Spleen (tissue), 11 donors: ENCODE measurements around the gene UCP3. TPM values are rescaled to one million over a fixed set of nuclear protein-coding genes. Genes with fewer than 3 reads are reported as not detected.

Experiments
- DNase-seq: peaks from one replicate; pipeline ENCODE4 v3.0.0-alpha.2; 2020
- H3K27ac ChIP-seq, 8 donors: fragments of 200-600 bp; sonication (generic) in 7 of 8; 1 replicate in 4 of 8; 2 replicates in 4 of 8; pipeline versions ENCODE4 v1.5.0 to v1.8.0; 2016 to 2021; ENCODE audit warnings: inconsistent platforms in 4 of 8, mild to moderate bottlenecking in 4 of 8, moderate library complexity in 1 of 8
- H3K27me3 ChIP-seq, 7 donors: fragments of 200-600 bp; sonication (generic) in 6 of 7; replicated peaks in 1 of 7; 1 replicate in 4 of 7; 2 replicates in 3 of 7; pipeline versions ENCODE4 v1.5.0 to v1.8.0; 2016 to 2021; ENCODE audit warnings: inconsistent platforms in 3 of 7, mild to moderate bottlenecking in 1 of 7
- H3K36me3 ChIP-seq, 6 donors: fragments of 200-600 bp; sonication (generic) in 5 of 6; 1 replicate in 4 of 6; 2 replicates in 2 of 6; pipeline versions ENCODE4 v1.5.0 to v1.8.0; 2016 to 2021; ENCODE audit warnings: inconsistent platforms in 2 of 6
- H3K4me1 ChIP-seq, 6 donors: fragments of 200-600 bp; sonication (generic) in 5 of 6; 1 replicate in 3 of 6; 2 replicates in 3 of 6; pipeline versions ENCODE4 v1.5.0 to v1.8.0; 2016 to 2021; ENCODE audit warnings: inconsistent platforms in 3 of 6
- H3K4me3 ChIP-seq, 8 donors: fragments of 200-600 bp; sonication (generic) in 7 of 8; 1 replicate in 4 of 8; 2 replicates in 4 of 8; pipeline versions ENCODE4 v1.5.0 to v1.8.0; 2016 to 2021; ENCODE audit warnings: inconsistent platforms in 4 of 8, mild to moderate bottlenecking in 4 of 8, moderate library complexity in 2 of 8
- H3K9me3 ChIP-seq, 8 donors: fragments of 200-600 bp; sonication (generic) in 7 of 8; 1 replicate in 4 of 8; 2 replicates in 4 of 8; pipeline versions ENCODE4 v1.5.0 to v1.8.0; 2016 to 2021; ENCODE audit warnings: inconsistent platforms in 4 of 8
- POLR2A ChIP-seq, 3 donors: fragments of 450-650 bp; IDR thresholded peaks; one replicate each; pipeline ENCODE4 v1.5.1; 2017; ENCODE audit warnings: antibody characterized with exemption in 3 of 3, mild to moderate bottlenecking in 1 of 3
- POLR2AphosphoS5 ChIP-seq, 3 donors: sonication (generic); formaldehyde crosslinking; IDR thresholded peaks; one replicate each; pipeline ENCODE4 v1.5.1; 2017; ENCODE audit warnings: antibody characterized with exemption in 3 of 3
- WGBS, 5 donors: extraction: QIAGEN DNeasy Blood & Tissue Kit in 3 of 5; methylation state at CpG; one replicate each; pipeline versions ENCODE4 v1.1.5 to v1.1.7; 2013 to 2018; 5-methylcytosine and 5-hydroxymethylcytosine counted together
- intact Hi-C: fragments of 100-400 bp; cut with DNase I; formaldehyde crosslinking; loops from one replicate; pipeline ENCODE4 v1.15.0; 2023; ENCODE audit warnings: low total_unique reads
- polyA plus RNA-seq, 3 donors: library from polyadenylated mRNA; stranded (reverse); fragments of 200-250 nt; gene quantifications; one replicate each; pipeline ENCODE4 v1.2.1, GENCODE V29; 2013
- total RNA-seq, 7 donors: library from RNA; depleted of rRNA in 3 of 7; stranded (reverse); fragments of >200 nt in 3 of 7; fragmentation: NEBNext Ultra II Directional in 4 of 7; extraction: Animal tissue kit (Norgen Biotek cat#: 25700) in 4 of 7; gene quantifications; one replicate each; pipeline versions ENCODE4 v1.1.0 to v1.2.1, GENCODE V29; 2016 to 2021
- TF ChIP-seq, protein P1 (sequence below), 11 experiments: fragments of 200-600 bp in 7 of 11; fragments of 450-650 bp in 4 of 11; sonication (generic) in 4 of 11; IDR thresholded peaks in 8 of 11; conservative IDR thresholded peaks in 3 of 11; 1 replicate in 7 of 11; 2 replicates in 4 of 11; pipeline versions ENCODE4 v1.4.0 to v1.8.0; 2016 to 2021; ENCODE audit warnings: antibody characterized with exemption in 11 of 11, inconsistent platforms in 4 of 11, mild to moderate bottlenecking in 1 of 11
- donor health status: healthy with polysubstance abuse.
- donor health status: DM: no; HTN: no; CAD: no; lungs with moderate emphysema.
- donor health status: DM: no; HTN: no; CAD: no.
- donor health status: Bipolar disorder and iron deficiency.
- donor health status: healthy.
- donor health status: DM: no; HTN: no; CAD: no.
- donor health status: DM: yes; HTN: yes; CAD: no.

Gene UCP3
- total and polyA plus RNA-seq, 10 donors = 0.68 to 7.1 (median 4.2) TPM

DNA sequence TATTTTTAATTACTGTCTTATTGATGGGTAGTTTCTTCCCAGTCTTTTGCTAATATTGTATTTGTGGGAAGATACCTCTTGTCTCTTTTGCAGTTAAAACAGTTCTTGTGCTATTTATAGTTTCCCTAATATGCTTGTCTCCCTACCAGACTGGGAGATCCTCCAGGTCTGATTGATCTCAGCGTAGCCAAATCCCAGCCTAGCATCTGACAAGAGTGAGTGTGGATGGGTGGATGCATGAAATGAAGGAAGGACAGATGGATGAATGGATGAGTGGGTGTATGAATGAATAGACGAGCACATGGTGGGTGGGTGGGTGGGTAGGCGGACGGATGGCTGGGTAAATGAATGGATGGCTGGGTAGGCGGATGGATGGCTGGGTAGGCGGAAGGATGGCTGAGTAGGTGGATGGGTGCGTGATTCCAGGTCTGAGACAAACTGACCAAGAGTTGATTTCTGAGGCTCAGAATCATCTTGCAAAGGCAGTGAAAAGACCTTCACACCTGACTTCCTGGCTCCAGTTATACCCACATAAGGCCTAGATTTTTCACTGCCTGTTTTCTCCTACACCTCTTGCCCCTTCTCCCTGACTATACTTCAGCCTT is 46.7 kb downstream of the UCP3 start:
- H3K27me3 ChIP-seq = peaks cover 0 to 14% (median 0%) of the 10 kb centered on the region in 7 donors
- no peak overlapping the region for H3K27ac ChIP-seq
- H3K36me3 ChIP-seq = no peaks in the 10 kb centered on the region
- WGBS, 5 donors = 74 to 86% (median 82%) methylated on average over 7 of the region's 7 CpGs
- no peaks in the 10 kb centered on the region for H3K9me3 ChIP-seq
- peaks cover 0 to 21% (median 8%) of the 10 kb centered on the region in 6 donors for H3K4me1 ChIP-seq
- DNase-seq = no peak
- H3K4me3 ChIP-seq = no peak overlapping the region
- intact Hi-C loops = loop anchor here (10.0 kb wide), 1 partner anchor 213 kb away; the partner anchor contains the start of genes C2CD3 and PPME1
- TF ChIP-seq POLR2A (IDR thresholded peaks at IDR 0.05) = no peak
- TF ChIP-seq, protein P1, sequence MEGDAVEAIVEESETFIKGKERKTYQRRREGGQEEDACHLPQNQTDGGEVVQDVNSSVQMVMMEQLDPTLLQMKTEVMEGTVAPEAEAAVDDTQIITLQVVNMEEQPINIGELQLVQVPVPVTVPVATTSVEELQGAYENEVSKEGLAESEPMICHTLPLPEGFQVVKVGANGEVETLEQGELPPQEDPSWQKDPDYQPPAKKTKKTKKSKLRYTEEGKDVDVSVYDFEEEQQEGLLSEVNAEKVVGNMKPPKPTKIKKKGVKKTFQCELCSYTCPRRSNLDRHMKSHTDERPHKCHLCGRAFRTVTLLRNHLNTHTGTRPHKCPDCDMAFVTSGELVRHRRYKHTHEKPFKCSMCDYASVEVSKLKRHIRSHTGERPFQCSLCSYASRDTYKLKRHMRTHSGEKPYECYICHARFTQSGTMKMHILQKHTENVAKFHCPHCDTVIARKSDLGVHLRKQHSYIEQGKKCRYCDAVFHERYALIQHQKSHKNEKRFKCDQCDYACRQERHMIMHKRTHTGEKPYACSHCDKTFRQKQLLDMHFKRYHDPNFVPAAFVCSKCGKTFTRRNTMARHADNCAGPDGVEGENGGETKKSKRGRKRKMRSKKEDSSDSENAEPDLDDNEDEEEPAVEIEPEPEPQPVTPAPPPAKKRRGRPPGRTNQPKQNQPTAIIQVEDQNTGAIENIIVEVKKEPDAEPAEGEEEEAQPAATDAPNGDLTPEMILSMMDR (IDR thresholded peaks at IDR 0.05 in 8 of 11, conservative IDR thresholded peaks at IDR 0.05 in 3 of 11) = no peak
- TF ChIP-seq POLR2AphosphoS5 (IDR thresholded peaks at IDR 0.05) = no peak

GRCh38 chr11:73961321-73961720 is 47.6 kb downstream of the UCP3 start:
- 54 to 78% (median 71%) methylated on average over 4 of the region's 4 CpGs for WGBS, 5 donors
- intact Hi-C loops = loop anchor here (10.0 kb wide), 1 partner anchor 213 kb away; the partner anchor contains the start of genes C2CD3 and PPME1

GRCh38 chr11:73958521-73959141 is 50.3 kb downstream of the UCP3 start:
- intact Hi-C loops = no loop called here
- DNase-seq = no peak

More at GRCh38 chr11:73961321-73961720, 47.6 kb downstream of the UCP3 start:
- Histone ChIP-seq H3K4me3 (no peak overlapping the region), H3K4me1 (peaks cover 0 to 24% (median 8%) of the 10 kb centered on the region in 6 donors), H3K27ac (no peak overlapping the region), H3K27me3 (peaks cover 0 to 23% (median 0%) of the 10 kb centered on the region in 7 donors), H3K36me3 (no peaks in the 10 kb centered on the region), H3K9me3 (no peaks in the 10 kb centered on the region)
- no peak for DNase-seq
- TF ChIP-seq, protein P1 (IDR thresholded peaks at IDR 0.05 in 8 of 11, conservative IDR thresholded peaks at IDR 0.05 in 3 of 11) = no peak
- TF ChIP-seq POLR2AphosphoS5 (IDR thresholded peaks at IDR 0.05) (no peak), POLR2A (IDR thresholded peaks at IDR 0.05) (no peak)

More at GRCh38 chr11:73958521-73959141, 50.3 kb downstream of the UCP3 start:
- Histone ChIP-seq H3K9me3 (no peaks in the 10 kb centered on the region), H3K27ac (no peak overlapping the region), H3K27me3 (peaks cover 0 to 26% (median 0%) of the 10 kb centered on the region in 7 donors), H3K4me3 (no peak overlapping the region), H3K36me3 (no peaks in the 10 kb centered on the region), H3K4me1 (peaks cover 0 to 8% (median 0%) of the 10 kb centered on the region in 6 donors)
- WGBS, 5 donors = 81 to 89% (median 85%) methylated on average over 18 of the region's 18 CpGs
- TF ChIP-seq POLR2A (IDR thresholded peaks at IDR 0.05) (no peak), POLR2AphosphoS5 (IDR thresholded peaks at IDR 0.05) (no peak)
- TF ChIP-seq, protein P1 (IDR thresholded peaks at IDR 0.05 in 8 of 11, conservative IDR thresholded peaks at IDR 0.05 in 3 of 11) = no peak
